Endothelial cell of umbilical vein (primary cell): ENCODE measurements around the gene CCNI. TPM values are rescaled to one million over a fixed set of nuclear protein-coding genes. Genes with fewer than 3 reads are reported as not detected.

Source experiments
- BruUV-seq: library from RNA; stranded (reverse); fragments of 400-500 nt; replicated peaks from 2 replicates; lab custom pipeline; 2021; lab: Mats Ljungman, UMichigan
- CTCF ChIA-PET: fragments of 300-600, 350-600 bp; sonication (Branson Sonifier 250); formaldehyde crosslinking; loops from one replicate; lab custom pipeline; 2021; ENCODE audit warnings: antibody characterized with exemption, inconsistent platforms; lab: Charles Lee
- POLR2A ChIA-PET: fragments of 300-600, 350-600 bp; sonication (Branson Sonifier 250); formaldehyde crosslinking; loops from one replicate; lab custom pipeline; 2021; ENCODE audit warnings: antibody characterized with exemption, inconsistent platforms; lab: Charles Lee
- DNase-seq: peaks from one replicate; pipeline ENCODE4 v3.0.0-alpha.2; 2011; ENCODE audit warnings: low read depth, low spot score
- FAIRE-seq: peaks from 2 replicates; lab custom pipeline; 2011; peaks lifted over from hg19 to GRCh38; lab: Jason Lieb, UNC
- H2AFZ ChIP-seq: 2 replicates; pipeline ENCODE4 v1.6.0; 2012; ENCODE audit warnings: low read depth, low read length, control low read depth, inconsistent platforms
- H3K27ac ChIP-seq: 2 replicates; pipeline ENCODE4 v1.5.1; 2011; ENCODE audit warnings: low read depth, mild to moderate bottlenecking, control low read depth, low read length, moderate library complexity; ENCODE audit not compliant: insufficient read depth
- H3K27me3 ChIP-seq, 2 experiments: 2 replicates each; pipeline versions ENCODE4 v1.6.0 to v1.6.1; 2011; ENCODE audit warnings: low read length in 2 of 2, mixed read lengths in 1 of 2; ENCODE audit not compliant: control insufficient read depth in 2 of 2, insufficient read depth in 2 of 2
- H3K36me3 ChIP-seq, 2 experiments: 2 replicates in 1 of 2; 3 replicates in 1 of 2; pipeline ENCODE4 v1.5.1; 2011; ENCODE audit warnings: low read length in 2 of 2, mild to moderate bottlenecking in 1 of 2, moderate library complexity in 1 of 2; ENCODE audit not compliant: control insufficient read depth in 2 of 2, insufficient read depth in 2 of 2; ENCODE audit errors: extremely low read depth in 1 of 2
- H3K4me1 ChIP-seq: 3 replicates; pipeline ENCODE4 v1.5.1; 2011; ENCODE audit warnings: mild to moderate bottlenecking, low read length; ENCODE audit not compliant: control insufficient read depth, insufficient read depth; ENCODE audit errors: extremely low read depth
- H3K4me2 ChIP-seq: 2 replicates; pipeline ENCODE4 v1.6.1; 2011; ENCODE audit warnings: low read length, control low read depth, mixed read lengths; ENCODE audit not compliant: insufficient read depth
- H3K4me3 ChIP-seq, 3 experiments: fragments of 200-600 bp in 1 of 3; sonication (generic), shearing (Covaris generic) in 1 of 3; replicated peaks in 1 of 3; 2 replicates each; pipeline ENCODE4 v1.5.1; 2011 to 2016; ENCODE audit warnings: control low read depth in 3 of 3, low read length in 3 of 3, mild to moderate bottlenecking in 2 of 3, inconsistent platforms in 1 of 3, low read depth in 1 of 3, moderate library complexity in 1 of 3; ENCODE audit not compliant: insufficient read depth in 1 of 3
- H3K79me2 ChIP-seq: 2 replicates; pipeline ENCODE4 v1.6.0; 2012; ENCODE audit warnings: low read length, inconsistent platforms; ENCODE audit not compliant: control insufficient read depth, insufficient read depth
- H3K9ac ChIP-seq: replicated peaks from 2 replicates; pipeline ENCODE3; 2011; ENCODE audit warnings: low read length, control low read depth; ENCODE audit not compliant: insufficient read depth; ENCODE audit errors: extremely low read depth
- H3K9me1 ChIP-seq: replicated peaks from 3 replicates; pipeline ENCODE4 v1.6.0; 2011; ENCODE audit warnings: mild to moderate bottlenecking, low read length; ENCODE audit not compliant: control insufficient read depth, insufficient read depth; ENCODE audit errors: extremely low read depth
- H3K9me3 ChIP-seq: replicated peaks from 2 replicates; pipeline ENCODE4 v1.5.1; 2012; ENCODE audit warnings: low read length, inconsistent platforms; ENCODE audit not compliant: control insufficient read depth, insufficient read depth
- H4K20me1 ChIP-seq: replicated peaks from 2 replicates; pipeline ENCODE3; 2011; ENCODE audit warnings: mild to moderate bottlenecking, low read length; ENCODE audit not compliant: control insufficient read depth, insufficient read depth; ENCODE audit errors: extremely low read depth
- EZH2 ChIP-seq: IDR thresholded peaks from 2 replicates; pipeline ENCODE4 v1.6.1; 2012; ENCODE audit warnings: borderline replicate concordance, low read depth, mild to moderate bottlenecking, moderate library complexity, low read length, inconsistent platforms; ENCODE audit not compliant: severe bottlenecking
- FOS ChIP-seq: IDR thresholded peaks from 2 replicates; pipeline ENCODE4 v1.6.1; 2011; ENCODE audit warnings: mild to moderate bottlenecking, low read length, moderate library complexity, borderline replicate concordance; ENCODE audit not compliant: insufficient read depth
- GATA2 ChIP-seq: IDR thresholded peaks from 2 replicates; pipeline ENCODE4 v1.7.0; 2011; ENCODE audit warnings: low read depth, mild to moderate bottlenecking, moderate library complexity, mixed read lengths, low read length; ENCODE audit not compliant: insufficient read length, insufficient read depth
- JUN ChIP-seq: IDR thresholded peaks from 2 replicates; pipeline ENCODE4 v1.6.1; 2011; ENCODE audit warnings: borderline replicate concordance, low read depth; ENCODE audit not compliant: insufficient read length, insufficient read depth
- MAX ChIP-seq: IDR thresholded peaks from 2 replicates; pipeline ENCODE4 v1.6.1; 2011; ENCODE audit not compliant: insufficient read depth, insufficient read length
- MYC ChIP-seq: IDR thresholded peaks from one replicate; pipeline ENCODE4 v1.6.1; 2011; ENCODE audit warnings: mild to moderate bottlenecking, low read depth, low read length
- POLR2A ChIP-seq: IDR thresholded peaks from 2 replicates; pipeline ENCODE4 v1.6.1; 2012; ENCODE audit warnings: low read depth, mild to moderate bottlenecking, control low read depth, low read length
- POLR2AphosphoS5 ChIP-seq: IDR thresholded peaks from 2 replicates; pipeline ENCODE4 v1.6.1; 2012; ENCODE audit warnings: low read depth, mild to moderate bottlenecking, control low read depth, low read length, moderate library complexity; ENCODE audit not compliant: insufficient read depth
- dilution Hi-C: fragments of 300-500 bp; cut with MboI; formaldehyde crosslinking; loops from one replicate; pipeline ENCODE4 v1.15.0; 2019; ENCODE audit warnings: low sequenced_read_pairs; ENCODE audit not compliant: extremely low pct_ligation_motif_present
- intact Hi-C: fragments of 100-400 bp; cut with micrococcal nuclease; formaldehyde crosslinking; loops from one replicate; pipeline ENCODE4 v1.10.0; 2022
- polyA plus RNA-seq, 4 experiments: library from polyadenylated mRNA; depleted of rRNA in 3 of 4; stranded (reverse) in 3 of 4; unstranded in 1 of 4; fragments of >200 nt; gene quantifications; 2 replicates each; pipeline versions ENCODE4 v1.2.1 to v1.2.3, GENCODE V29; 2011 to 2012; ENCODE audit warnings: missing spikeins in 1 of 4
- total RNA-seq: library from RNA; stranded (reverse); gene quantifications from 2 replicates; pipeline ENCODE4 v1.2.3, GENCODE V29; 2021
- TF ChIP-seq, protein P1 (sequence below), 2 donors: IDR thresholded peaks; 1 replicate in 1 of 2; 2 replicates in 1 of 2; pipeline ENCODE4 v1.5.1; 2011; ENCODE audit warnings: low read length in 2 of 2, mild to moderate bottlenecking in 2 of 2, moderate library complexity in 2 of 2, control low read depth in 1 of 2, inconsistent platforms in 1 of 2, low read depth in 1 of 2; ENCODE audit not compliant: insufficient read depth in 1 of 2; ENCODE audit errors: extremely low read depth in 1 of 2

Gene CCNI
- total and polyA plus RNA-seq, 2 donors (not counting 3 experiments of a cell fraction or from before 2014, with no cell fraction given), result 88.6 to 212 TPM

GRCh38 chr4:77113069-77113468, 37.3 kb upstream of the CCNI start:
- no peak overlapping the region for H2AFZ ChIP-seq
- no peaks in the 10 kb centered on the region for H3K36me3 ChIP-seq
- no peaks in the 10 kb centered on the region for H4K20me1 ChIP-seq
- H3K79me2 ChIP-seq, result no peaks in the 10 kb centered on the region
- no peaks in the 10 kb centered on the region for H3K4me1 ChIP-seq
- no peak overlapping the region for H3K4me3 ChIP-seq
- TF ChIP-seq FOS, result no peak
- no peak for TF ChIP-seq MAX
- TF ChIP-seq, protein P1, sequence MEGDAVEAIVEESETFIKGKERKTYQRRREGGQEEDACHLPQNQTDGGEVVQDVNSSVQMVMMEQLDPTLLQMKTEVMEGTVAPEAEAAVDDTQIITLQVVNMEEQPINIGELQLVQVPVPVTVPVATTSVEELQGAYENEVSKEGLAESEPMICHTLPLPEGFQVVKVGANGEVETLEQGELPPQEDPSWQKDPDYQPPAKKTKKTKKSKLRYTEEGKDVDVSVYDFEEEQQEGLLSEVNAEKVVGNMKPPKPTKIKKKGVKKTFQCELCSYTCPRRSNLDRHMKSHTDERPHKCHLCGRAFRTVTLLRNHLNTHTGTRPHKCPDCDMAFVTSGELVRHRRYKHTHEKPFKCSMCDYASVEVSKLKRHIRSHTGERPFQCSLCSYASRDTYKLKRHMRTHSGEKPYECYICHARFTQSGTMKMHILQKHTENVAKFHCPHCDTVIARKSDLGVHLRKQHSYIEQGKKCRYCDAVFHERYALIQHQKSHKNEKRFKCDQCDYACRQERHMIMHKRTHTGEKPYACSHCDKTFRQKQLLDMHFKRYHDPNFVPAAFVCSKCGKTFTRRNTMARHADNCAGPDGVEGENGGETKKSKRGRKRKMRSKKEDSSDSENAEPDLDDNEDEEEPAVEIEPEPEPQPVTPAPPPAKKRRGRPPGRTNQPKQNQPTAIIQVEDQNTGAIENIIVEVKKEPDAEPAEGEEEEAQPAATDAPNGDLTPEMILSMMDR (IDR thresholded peaks at IDR 0.05; ENCODE audit: extremely low read depth in 1 of 2, insufficient read depth in 1 of 2, low read depth in 1 of 2, low read length in 2 of 2), result no peak
- no peak for TF ChIP-seq POLR2A
- no peak for TF ChIP-seq JUN
- TF ChIP-seq GATA2, result no peak
- TF ChIP-seq POLR2AphosphoS5, result no peak
- TF ChIP-seq MYC, result no peak
- TF ChIP-seq EZH2, result no peak
- no peaks in the 10 kb centered on the region for H3K9me3 ChIP-seq
- intact Hi-C loops (no loop called here), dilution Hi-C loops (no loop called here)
- no peak overlapping the region for H3K9ac ChIP-seq
- DNase-seq, result no peak
- BruUV-seq, result no TSS peak
- FAIRE-seq, result no peak
- peaks cover 16 to 25% of the 10 kb centered on the region in 2 experiments for H3K27me3 ChIP-seq
- no peaks in the 10 kb centered on the region for H3K9me1 ChIP-seq
- ChIA-PET CTCF (no interaction called here), POLR2A (no interaction called here)
- H3K4me2 ChIP-seq, result no peak overlapping the region
- H3K27ac ChIP-seq, result no peak overlapping the region
